Left colon (tissue), 2 donors: ENCODE results near the gene PIK3CB. TPM values are rescaled to one million over a fixed set of nuclear protein-coding genes. Genes with fewer than 3 reads are reported as not detected.
A peak's percentile ranks its signal among the peaks of the same experiment; 100 is the strongest.
"Not testable (repeated sequence)": the region's sequence is repeated elsewhere in the genome, so short reads cannot be mapped to it uniquely, and the experiment has no call there.

Experiments used
- ATAC-seq: fragments of 200-7000 bp; cut with Tn5 transposase; one replicate; pipeline ENCODE4 v1.9.1; 2020; ENCODE audit warnings: mild to moderate bottlenecking, moderate library complexity
- DNase-seq, 2 donors: peaks; one replicate each; pipeline ENCODE4 v3.0.0-alpha.2; 2020
- intact Hi-C, 2 donors: fragments of 100-400 bp; cut with DNase I in 1 of 2; cut with micrococcal nuclease in 1 of 2; formaldehyde crosslinking; loops; one replicate each; pipeline versions ENCODE4 v1.11.2 to v1.14.0; 2022; cut with DNase I, micrococcal nuclease
- total RNA-seq, 2 donors: library from RNA; stranded (reverse); fragmentation: NEBNext Ultra II Directional; extraction: Animal tissue kit (Norgen Biotek cat#: 25700); gene quantifications; one replicate each; pipeline ENCODE4 v1.2.1, GENCODE V29; 2021
- donor health status: DM: no; HTN: no; CAD: no.
- donor health status: DM: yes; HTN: yes; CAD: no.

Gene PIK3CB
- total RNA-seq, 2 donors from 2014 or later: 54.9 to 55.9 TPM

DNA sequence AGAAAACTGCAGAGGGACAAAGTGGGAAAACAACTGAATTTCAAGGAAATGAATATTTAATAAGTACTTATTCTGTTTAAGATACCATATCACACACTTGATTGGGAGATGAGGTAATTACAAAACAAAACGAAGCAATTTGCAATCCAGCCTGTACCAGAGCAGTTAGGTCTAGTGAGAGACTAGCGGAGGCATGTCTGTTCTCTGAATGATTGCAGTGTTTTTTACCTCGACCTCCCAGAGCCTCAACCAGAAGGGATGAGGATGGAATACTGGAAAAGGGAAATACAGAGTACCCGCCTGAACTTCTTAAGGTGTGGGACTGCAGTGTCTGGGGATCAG is 59.5 kb downstream of the PIK3CB start:
- intact Hi-C loops: no loop called here
- no peak for ATAC-seq
- no peak for DNase-seq

DNA sequence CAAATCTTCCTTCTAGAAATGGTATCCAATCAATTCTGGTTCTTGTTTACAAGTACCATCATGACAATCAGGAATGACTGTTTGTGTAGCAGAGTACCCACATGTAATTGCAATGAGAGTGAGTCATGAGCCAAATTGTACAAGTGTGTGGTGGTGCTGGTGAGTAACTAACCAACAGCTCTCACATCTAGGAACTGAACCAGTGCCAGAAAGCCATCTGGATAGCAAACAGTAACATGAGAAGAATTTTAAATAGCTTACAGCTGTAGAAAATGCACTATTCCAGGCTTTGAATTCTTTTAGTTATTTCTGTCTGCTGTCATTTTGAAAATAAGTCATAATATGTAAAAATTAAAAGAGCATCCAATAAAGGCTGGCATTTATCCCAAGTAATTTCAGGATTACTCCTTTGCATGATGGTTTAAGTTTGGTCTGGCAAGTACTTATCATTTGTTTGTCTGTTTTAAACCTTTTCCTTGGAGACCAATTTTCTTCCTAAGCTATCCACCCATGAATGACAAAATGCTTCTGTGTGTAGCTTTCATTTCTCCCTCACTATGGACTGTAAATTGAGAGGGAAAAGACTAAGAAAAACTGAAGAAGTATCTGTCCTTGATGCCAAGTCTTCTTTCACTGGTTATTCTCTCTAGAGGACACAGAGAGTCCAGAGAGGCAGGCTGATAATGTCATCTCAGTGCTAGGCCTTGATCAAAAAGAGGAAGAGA is 60.0 kb downstream of the PIK3CB start:
- DNase-seq: peak; percentile 30 to 43
- intact Hi-C loops: no loop called here
- ATAC-seq: peak; percentile 91

- DNase-seq (no peak), ATAC-seq (no peak)
- intact Hi-C loops: no loop called here
These were observed 63.1 kb downstream of the PIK3CB start for GRCh38 chr3:138771585-138771984.

DNA sequence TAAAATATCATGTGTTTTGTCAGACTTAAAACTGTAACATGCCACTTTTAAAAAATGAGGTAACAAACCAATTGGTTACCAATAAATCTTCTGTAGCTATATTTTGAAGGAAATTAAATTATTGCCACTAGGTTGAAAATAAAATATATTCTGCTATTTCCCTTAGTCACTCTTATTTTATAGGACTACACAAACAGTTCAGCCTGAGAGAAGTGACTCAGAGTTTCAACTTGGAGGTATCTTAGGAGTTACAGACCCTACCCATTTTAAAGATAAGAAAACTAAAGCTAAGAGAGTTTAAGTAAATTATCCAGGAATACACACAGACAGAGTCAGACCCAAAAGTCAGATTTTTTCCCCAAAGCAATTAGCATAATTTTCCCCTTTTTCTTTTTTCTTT is 65.1 kb downstream of the PIK3CB start:
- ATAC-seq (no peak), DNase-seq (no peak)
- intact Hi-C loops: no loop called here

- intact Hi-C loops: no loop called here
- ATAC-seq: no peak
These were observed 65.8 kb downstream of the PIK3CB start for GRCh38 chr3:138768946-138769345.

DNA sequence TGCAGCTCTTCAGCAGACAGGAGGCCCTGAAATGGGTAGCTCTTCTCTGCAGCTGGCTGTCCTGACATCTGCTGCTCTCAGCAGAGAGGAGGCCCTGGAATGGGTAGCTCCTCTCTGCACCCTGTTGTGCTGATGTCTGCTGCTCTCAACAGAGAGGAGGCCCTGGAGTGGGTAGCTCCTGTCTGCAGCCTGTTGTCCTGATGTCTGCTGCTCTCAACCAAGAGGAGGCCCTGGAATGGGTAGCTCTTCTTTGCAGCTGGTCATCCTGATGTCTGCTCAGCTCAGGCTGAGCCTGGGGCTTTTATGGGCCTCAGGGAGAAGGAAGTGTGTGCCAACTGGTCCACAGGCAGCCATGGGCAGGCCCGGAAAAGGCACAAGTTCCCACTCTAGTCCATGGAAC is 66.6 kb downstream of the PIK3CB start:
- intact Hi-C loops: no loop called here
- ATAC-seq (no peak), DNase-seq (no peak)

More at GRCh38 chr3:138768946-138769345, 65.8 kb downstream of the PIK3CB start:
- no peak for DNase-seq

DNA sequence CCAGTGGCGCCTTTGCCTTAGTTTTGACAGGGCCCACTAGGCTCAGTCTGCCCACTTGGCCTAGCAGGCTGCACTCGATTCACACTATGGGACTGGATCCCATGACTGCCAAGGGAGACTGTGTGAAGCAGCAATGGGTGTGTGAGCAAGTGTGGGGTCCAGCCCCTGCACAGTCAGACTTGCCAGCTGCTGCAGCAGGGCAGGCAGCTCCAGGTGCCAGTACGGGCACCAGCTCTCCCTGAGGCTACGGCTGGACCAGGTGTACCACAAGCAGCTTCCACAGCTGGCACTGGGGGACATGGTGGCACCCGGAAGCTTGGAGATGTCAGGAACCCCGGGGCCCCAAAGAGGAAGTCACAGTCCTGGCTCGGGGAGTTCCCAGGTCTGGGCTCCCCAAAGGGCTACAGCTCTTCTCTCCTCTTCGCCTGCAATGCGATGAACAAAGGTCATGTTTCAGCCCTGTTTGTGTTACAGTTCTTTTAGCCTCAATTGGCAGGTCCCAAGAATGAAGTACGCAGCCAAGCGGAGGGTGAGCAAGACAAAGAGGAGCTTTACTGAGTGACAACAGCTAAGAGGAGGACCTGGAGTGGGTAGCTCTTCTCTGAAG is 67.1 kb downstream of the PIK3CB start:
- ATAC-seq: no peak
- no peak for DNase-seq
- intact Hi-C loops: no loop called here

- intact Hi-C loops: no loop called here
- DNase-seq: no peak
- ATAC-seq: no peak
These were observed 73.7 kb downstream of the PIK3CB start for GRCh38 chr3:138761002-138761401.

GRCh38 chr3:138748190-138748589 is 86.5 kb downstream of the PIK3CB start:
- ATAC-seq (no peak), DNase-seq (no peak)
- intact Hi-C loops: no loop called here

DNA sequence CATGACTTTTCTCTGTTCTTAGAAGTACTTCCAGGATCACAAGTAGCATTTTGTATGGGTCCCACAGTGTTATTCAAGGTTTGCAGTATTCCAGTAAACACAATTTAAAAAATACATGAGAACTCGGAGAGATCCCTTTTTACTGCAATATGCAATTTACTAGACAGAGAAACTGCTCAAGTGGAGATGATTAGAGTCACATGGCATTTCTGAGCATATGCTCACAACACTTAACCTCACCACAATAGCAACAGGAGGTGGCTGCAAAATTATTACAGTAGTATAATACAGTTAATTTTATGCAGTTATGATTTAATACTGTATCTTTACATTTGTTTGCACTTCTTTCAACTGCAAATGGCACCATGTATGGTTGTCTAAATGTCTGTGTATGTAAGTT is 87.5 kb downstream of the PIK3CB start:
- DNase-seq: no peak
- intact Hi-C loops: no loop called here
- no peak for ATAC-seq

DNA sequence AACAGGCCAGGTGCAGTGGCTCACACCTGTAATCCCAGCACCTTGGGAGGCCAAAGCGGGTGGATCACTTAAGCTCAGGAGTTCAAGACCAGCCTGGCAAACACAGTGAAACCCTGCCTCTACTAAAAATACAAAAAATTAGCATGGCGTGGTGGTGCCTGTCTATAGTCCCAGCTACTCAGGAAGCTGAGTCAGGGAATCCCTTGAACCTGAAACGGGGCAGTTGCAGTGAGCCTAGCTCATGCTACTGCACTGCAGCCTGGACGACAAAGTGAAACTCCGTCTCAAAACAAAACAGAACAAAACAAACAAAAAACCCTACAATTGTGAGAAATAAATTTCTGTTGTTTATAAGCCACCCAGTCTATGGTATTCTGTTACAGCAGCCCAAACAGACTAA is 94.7 kb downstream of the PIK3CB start:
- intact Hi-C loops: no loop called here
- DNase-seq: no peak
- ATAC-seq: no peak

- intact Hi-C loops: no loop called here
- ATAC-seq: no peak
- DNase-seq: no peak
These were observed 102.3 kb downstream of the PIK3CB start for GRCh38 chr3:138732456-138732855.

DNA sequence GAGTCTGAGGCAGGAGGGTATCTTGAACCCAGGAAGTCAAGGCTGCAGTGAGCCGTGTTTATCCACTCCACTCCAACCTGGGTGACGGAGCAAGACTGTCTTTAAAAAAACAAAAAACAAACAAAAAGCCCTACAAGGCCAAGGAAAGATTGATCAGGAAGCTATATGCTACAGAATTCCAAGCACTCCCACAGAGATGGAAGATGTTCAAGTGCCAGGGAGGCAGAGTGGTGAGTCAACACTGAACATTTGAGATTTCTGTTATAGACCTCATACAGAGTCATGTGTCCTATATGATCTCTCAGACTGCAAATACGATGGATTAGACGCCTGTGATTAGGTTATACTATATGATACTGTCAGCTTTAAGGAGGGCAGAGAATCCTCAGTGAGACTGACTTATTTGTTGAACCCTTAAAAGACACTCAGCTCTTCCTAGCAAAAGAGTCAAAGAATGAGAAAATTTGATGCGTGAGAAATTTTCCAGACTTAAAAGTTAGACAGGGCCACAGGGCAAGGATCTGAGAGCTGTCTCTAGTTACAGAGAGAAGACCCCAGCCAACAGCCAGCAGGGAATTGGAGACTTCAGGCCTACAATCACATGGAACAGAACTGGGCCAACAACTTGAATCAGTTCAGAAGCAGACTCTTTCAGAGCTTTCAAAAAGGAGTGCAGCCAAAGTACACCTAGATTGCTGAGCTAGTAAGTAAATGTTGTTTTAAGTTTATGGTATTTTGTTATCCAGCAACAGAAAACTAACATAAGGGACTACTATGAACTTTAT is 107.6 kb downstream of the PIK3CB start:
- intact Hi-C loops: no loop called here
- no peak for ATAC-seq
- no peak for DNase-seq

- ATAC-seq, intact Hi-C loops, DNase-seq: not testable (repeated sequence)
These were observed 108.7 kb downstream of the PIK3CB start for GRCh38 chr3:138726042-138726441.

GRCh38 chr3:138725116-138725515 is 109.6 kb downstream of the PIK3CB start:
- intact Hi-C loops: no loop called here
- ATAC-seq (no peak), DNase-seq (no peak)

GRCh38 chr3:138724443-138724842 is 110.3 kb downstream of the PIK3CB start:
- intact Hi-C loops: no loop called here
- DNase-seq (no peak), ATAC-seq (no peak)

DNA sequence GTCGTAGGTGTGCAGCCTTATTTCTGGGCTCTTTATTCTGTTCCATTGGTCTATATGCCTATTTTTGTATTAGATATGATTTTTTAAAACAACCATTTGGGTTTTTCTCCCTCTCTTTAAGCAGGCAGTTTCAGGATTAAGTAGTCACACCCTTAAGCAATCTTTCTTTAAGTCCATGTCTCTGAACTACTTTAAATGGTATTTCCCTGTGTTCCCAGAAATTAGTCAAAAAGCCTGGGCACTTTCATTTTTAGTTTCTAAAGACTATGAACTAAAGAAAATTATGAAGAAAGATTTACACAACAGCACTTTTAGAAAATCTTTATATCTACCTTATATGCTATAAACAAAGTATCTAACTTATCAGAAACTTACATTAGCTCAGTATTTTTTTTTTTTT is 115.9 kb downstream of the PIK3CB start:
- no peak for DNase-seq
- ATAC-seq: no peak
- intact Hi-C loops: no loop called here

DNA sequence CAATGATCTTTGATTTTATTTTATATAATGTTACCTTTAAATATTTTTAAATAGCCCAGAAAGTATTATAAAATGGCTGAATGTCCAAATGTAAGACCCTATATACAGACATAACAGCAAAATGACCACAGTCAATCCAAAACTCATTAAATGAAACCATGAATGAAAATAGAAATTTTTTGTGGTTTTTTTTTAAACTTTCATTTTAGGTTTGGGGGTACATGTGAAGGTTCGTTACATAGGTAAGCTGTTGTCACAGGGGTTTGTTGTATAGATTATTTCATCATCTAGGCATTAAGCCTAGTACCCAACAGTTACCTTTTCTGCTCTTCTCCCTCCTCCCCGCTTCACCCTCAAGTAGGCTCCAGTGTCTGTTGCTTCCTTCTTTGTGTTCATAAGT is 117.4 kb downstream of the PIK3CB start:
- intact Hi-C loops: no loop called here
- DNase-seq (no peak), ATAC-seq (no peak)

DNA sequence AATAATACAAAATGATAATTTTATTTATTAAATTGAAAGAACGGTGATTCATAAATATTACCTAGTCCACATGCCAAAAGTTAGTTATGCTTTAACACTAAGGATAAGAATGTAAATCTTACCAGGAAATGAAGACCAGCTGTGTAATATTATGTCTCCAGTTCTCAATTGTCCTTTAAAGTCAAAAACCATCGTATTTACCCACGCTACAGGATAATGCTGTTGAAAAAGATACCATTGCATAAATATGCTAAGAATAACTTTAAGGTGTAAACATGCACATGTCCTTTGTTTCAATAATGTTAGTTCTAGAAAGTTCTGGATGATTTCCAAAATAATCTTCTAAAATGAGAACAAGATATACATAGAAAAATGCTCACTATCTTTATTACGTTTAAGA is 122.6 kb downstream of the PIK3CB start:
- DNase-seq: no peak
- no peak for ATAC-seq
- intact Hi-C loops: no loop called here

DNA sequence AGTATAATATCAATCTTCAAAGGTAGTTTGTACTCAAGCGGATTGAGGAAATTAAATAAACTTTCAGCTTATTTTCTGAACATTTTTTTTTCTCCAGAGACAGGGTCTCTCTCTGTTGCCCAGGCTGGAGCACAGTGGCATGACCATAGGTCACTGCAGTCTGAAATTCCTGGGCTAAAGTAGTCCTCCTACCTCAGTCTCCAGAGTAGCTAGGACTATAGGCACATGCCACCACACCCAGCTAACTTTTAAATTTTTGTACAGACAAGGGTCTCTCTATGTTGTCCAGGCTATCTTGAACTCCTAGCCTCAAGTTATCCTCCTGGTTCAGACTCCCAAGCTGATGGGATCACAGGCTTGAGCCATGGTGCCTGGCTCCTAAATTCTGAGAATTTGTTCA is 129.1 kb downstream of the PIK3CB start:
- intact Hi-C loops: no loop called here
- DNase-seq (no peak), ATAC-seq (no peak)
